ENCODE data around the gene FAM174C. TPM values are rescaled to one million over a fixed set of nuclear protein-coding genes. Genes with fewer than 3 reads are reported as not detected.
"Not testable (repeated sequence)": the region's sequence is repeated elsewhere in the genome, so short reads cannot be mapped to it uniquely, and the experiment has no call there.

The FAM174C gene
- total and polyA plus RNA-seq, 7 donors = 9.0 to 88.8 (median 18.1) TPM

DNA sequence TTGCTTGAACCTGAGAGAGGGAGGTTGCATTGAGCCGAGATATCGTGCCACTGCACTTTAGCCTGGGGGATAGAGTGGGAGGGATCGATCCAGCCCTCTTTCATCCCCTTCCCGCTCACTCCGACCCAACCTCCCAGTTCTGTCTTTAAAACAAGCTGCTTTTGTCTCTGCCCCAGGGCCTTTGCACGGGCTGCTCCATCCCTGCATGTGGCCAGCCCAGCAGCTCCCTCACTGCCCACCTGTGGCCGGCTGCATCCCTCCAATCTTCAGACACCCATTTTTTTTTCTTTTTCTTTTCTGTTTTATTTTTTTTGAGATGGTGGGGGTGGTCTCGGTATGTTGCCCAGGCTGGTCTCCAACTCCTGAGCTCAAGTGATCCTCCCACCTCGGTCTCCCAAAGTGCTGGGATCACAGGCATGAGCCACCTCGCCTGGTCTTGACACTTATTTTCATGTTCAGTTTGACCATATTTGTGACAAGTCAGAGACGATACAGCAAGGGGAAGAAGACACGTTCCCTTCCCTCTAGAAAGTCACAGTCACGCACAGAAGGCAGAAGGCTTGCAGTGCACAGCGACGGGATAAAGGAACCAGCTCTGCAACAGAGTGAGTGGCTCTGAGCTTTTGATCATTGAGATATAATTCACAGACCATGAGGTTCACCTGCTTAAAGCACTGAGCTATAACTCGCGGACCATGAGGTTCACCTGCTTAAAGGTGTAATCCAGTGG is 42.1 kb downstream of the FAM174C start:
- Histone ChIP-seq H3K27ac (no peak overlapping the region), H3K4me1 (peaks cover 6% of the 10 kb centered on the region), H3K36me3 (ENCODE audit: insufficient read depth in 1 of 2, low read depth in 1 of 2) (no peaks in the 10 kb centered on the region), H3K9me3 (no peaks in the 10 kb centered on the region), H3K27me3 (ENCODE audit: insufficient read depth in 3 of 3, low read length in 2 of 3) (peaks cover 0 to 77% (median 13%) of the 10 kb centered on the region in 3 donors), H3K4me3 (no peak overlapping the region)
- ATAC-seq = no peak
- WGBS, 3 donors = 69 to 73% (median 71%) methylated on average over 17 of the region's 17 CpGs
- intact Hi-C loops (cut with DNase I) = loop anchor here in 1 of 2 donors (5.0 kb wide), 1 partner anchor 130 kb away; no protein-coding TSS in a partner anchor
- DNase-seq = no peak
- TF ChIP-seq, protein P1, sequence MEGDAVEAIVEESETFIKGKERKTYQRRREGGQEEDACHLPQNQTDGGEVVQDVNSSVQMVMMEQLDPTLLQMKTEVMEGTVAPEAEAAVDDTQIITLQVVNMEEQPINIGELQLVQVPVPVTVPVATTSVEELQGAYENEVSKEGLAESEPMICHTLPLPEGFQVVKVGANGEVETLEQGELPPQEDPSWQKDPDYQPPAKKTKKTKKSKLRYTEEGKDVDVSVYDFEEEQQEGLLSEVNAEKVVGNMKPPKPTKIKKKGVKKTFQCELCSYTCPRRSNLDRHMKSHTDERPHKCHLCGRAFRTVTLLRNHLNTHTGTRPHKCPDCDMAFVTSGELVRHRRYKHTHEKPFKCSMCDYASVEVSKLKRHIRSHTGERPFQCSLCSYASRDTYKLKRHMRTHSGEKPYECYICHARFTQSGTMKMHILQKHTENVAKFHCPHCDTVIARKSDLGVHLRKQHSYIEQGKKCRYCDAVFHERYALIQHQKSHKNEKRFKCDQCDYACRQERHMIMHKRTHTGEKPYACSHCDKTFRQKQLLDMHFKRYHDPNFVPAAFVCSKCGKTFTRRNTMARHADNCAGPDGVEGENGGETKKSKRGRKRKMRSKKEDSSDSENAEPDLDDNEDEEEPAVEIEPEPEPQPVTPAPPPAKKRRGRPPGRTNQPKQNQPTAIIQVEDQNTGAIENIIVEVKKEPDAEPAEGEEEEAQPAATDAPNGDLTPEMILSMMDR (IDR thresholded peaks at IDR 0.05) = no peak

DNA sequence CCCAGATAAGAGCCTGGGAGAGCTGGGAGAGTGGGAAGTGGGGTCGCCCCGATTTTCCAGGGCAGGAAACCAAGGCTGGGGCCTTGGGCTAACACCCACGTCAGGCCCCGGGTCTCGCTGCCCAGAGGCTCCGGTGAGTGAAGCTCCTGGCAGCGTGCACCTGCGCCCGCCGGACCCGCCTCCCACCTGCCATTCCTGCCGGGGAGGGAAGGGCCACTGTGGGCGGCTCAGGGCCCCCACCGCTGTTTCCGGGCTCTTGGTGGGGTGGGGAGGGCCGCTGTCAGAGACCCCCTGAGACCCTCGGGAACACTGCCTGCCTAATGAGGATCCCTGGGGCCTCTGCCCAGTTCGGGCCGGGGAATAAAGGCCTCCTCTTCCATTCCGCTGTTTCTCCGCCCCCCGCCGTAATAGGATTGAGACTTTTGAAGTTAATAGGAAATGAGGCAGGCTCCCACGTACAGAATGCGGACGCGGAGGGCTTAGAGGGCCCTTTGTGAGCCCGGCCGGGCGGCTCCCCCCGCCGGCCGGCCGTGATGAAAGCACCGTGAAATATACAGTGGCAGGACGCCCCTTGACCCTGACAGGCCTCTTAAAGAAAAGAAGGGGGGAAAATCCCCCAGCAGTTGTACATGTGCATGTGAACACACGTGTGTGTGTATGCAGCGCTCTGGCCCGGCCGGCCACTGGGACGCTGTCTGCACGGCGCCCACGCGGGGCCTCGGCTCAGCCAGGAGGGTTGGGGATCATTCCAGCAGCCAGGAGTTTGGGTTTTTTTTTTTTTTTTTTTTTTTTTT is 43.5 kb downstream of the FAM174C start:
- H3K4me3 ChIP-seq = no peak overlapping the region
- no peaks in the 10 kb centered on the region for H3K36me3 ChIP-seq (ENCODE audit: insufficient read depth in 1 of 2, low read depth in 1 of 2)
- 38 to 39% (median 38%) methylated on average over 46 of the region's 46 CpGs for WGBS, 3 donors
- TF ChIP-seq, protein P1 (IDR thresholded peaks at IDR 0.05) = no peak
- no peak overlapping the region for H3K27ac ChIP-seq
- H3K27me3 ChIP-seq (ENCODE audit: insufficient read depth in 3 of 3, low read length in 2 of 3) = peaks cover 0 to 77% (median 11%) of the 10 kb centered on the region in 3 donors
- ATAC-seq = no peak
- intact Hi-C loops (cut with DNase I) = loop anchor here in 1 of 2 donors (5.0 kb wide), 1 partner anchor 128 kb away; no protein-coding TSS in a partner anchor
- H3K4me1 ChIP-seq = peaks cover 6% of the 10 kb centered on the region
- DNase-seq = no peak
- H3K9me3 ChIP-seq = no peaks in the 10 kb centered on the region

DNA sequence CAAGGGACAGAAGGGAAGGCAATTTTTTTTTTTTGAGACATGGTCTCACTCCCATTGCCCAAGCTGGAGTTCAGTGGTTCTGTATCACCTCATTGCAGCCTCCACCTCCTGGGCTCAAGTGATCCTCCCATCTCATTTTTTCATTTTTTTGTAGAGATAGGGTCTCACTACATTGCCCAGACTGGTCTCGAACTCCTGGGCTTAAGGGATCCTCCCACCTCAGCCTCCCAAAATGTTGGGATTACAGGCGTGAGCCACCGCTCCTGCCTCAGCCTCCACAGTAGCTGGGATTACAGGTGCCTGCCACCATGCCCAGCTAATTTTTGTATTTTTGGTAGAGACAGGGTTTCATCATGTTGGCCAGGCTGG is 44.9 kb downstream of the FAM174C start:
- ATAC-seq; H3K9me3 ChIP-seq; DNase-seq; H3K27ac ChIP-seq; H3K4me3 ChIP-seq; H3K36me3 ChIP-seq (ENCODE audit: insufficient read depth in 1 of 2, low read depth in 1 of 2): not testable (repeated sequence)
- intact Hi-C loops (cut with DNase I) = loop anchor here in 1 of 2 donors (5.0 kb wide), 1 partner anchor 52 kb away; no protein-coding TSS in a partner anchor
- Histone ChIP-seq H3K27me3 (ENCODE audit: insufficient read depth in 3 of 3, low read length in 2 of 3) (peaks cover 0 to 81% (median 16%) of the 10 kb centered on the region in 3 donors), H3K4me1 (peaks cover 13% of the 10 kb centered on the region)
- 86 to 97% (median 91%) methylated on average over 3 of the region's 3 CpGs for WGBS, 3 donors

DNA sequence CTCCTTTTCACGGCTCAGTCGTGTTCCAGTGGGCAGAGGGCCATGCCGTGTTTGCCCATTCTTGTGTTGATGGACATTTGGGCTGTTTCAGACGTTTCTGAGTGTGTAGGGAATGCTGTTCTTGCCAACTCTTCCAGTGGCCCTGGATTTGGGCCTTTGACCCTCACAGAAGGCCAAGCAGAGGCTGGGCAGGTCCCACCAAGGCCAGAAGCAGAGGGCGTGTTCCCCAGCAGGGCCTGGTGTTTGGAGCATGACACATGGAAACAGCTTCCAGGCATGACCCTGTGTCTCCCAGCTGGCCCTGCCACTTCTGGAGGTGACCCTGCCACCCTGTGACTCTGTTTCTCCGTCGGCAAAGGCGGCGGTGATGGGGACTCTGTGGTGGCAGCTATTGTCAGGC is 46.2 kb downstream of the FAM174C start:
- TF ChIP-seq, protein P1 (IDR thresholded peaks at IDR 0.05) = no peak
- Histone ChIP-seq H3K27me3 (ENCODE audit: insufficient read depth in 3 of 3, low read length in 2 of 3) (peaks cover 0 to 81% (median 18%) of the 10 kb centered on the region in 3 donors), H3K4me3 (no peak overlapping the region), H3K36me3 (ENCODE audit: insufficient read depth in 1 of 2, low read depth in 1 of 2) (no peaks in the 10 kb centered on the region), H3K9me3 (no peaks in the 10 kb centered on the region), H3K27ac (no peak overlapping the region), H3K4me1 (peaks cover 10% of the 10 kb centered on the region)
- ATAC-seq (no peak), DNase-seq (no peak)
- 77 to 88% (median 88%) methylated on average over 9 of the region's 9 CpGs for WGBS, 3 donors
- intact Hi-C loops (cut with DNase I) = loop anchor here in 1 of 2 donors (5.0 kb wide), 1 partner anchor 51 kb away; no protein-coding TSS in a partner anchor
